ENCODE results near the gene LINC01488.

GRCh38 chr11:69513663-69514224, 32.3 kb downstream of the LINC01488 start:
- TF ChIP-seq, protein P1, sequence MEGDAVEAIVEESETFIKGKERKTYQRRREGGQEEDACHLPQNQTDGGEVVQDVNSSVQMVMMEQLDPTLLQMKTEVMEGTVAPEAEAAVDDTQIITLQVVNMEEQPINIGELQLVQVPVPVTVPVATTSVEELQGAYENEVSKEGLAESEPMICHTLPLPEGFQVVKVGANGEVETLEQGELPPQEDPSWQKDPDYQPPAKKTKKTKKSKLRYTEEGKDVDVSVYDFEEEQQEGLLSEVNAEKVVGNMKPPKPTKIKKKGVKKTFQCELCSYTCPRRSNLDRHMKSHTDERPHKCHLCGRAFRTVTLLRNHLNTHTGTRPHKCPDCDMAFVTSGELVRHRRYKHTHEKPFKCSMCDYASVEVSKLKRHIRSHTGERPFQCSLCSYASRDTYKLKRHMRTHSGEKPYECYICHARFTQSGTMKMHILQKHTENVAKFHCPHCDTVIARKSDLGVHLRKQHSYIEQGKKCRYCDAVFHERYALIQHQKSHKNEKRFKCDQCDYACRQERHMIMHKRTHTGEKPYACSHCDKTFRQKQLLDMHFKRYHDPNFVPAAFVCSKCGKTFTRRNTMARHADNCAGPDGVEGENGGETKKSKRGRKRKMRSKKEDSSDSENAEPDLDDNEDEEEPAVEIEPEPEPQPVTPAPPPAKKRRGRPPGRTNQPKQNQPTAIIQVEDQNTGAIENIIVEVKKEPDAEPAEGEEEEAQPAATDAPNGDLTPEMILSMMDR (IDR thresholded peaks at IDR 0.05), result no peak
- TF ChIP-seq POLR2A (IDR thresholded peaks at IDR 0.05), result no peak

Data from upper lobe of left lung (tissue), 4 donors.